Mammary epithelial cell (primary cell): ENCODE data around the gene PON1.

Experiments used
- EZH2 ChIP-seq: IDR thresholded peaks from 2 replicates; pipeline ENCODE4 v1.6.1; 2012; ENCODE audit warnings: low read length, inconsistent platforms, borderline replicate concordance
- TF ChIP-seq, protein P1 (sequence below), 2 donors: IDR thresholded peaks in 1 of 2; conservative IDR thresholded peaks in 1 of 2; 2 replicates each; pipeline ENCODE4 v1.5.1; 2011 to 2012; ENCODE audit warnings: inconsistent platforms in 2 of 2, low read length in 2 of 2, mild to moderate bottlenecking in 2 of 2, control low read depth in 1 of 2, low read depth in 1 of 2; ENCODE audit not compliant: insufficient read depth in 1 of 2; ENCODE audit errors: extremely low read depth in 1 of 2

DNA sequence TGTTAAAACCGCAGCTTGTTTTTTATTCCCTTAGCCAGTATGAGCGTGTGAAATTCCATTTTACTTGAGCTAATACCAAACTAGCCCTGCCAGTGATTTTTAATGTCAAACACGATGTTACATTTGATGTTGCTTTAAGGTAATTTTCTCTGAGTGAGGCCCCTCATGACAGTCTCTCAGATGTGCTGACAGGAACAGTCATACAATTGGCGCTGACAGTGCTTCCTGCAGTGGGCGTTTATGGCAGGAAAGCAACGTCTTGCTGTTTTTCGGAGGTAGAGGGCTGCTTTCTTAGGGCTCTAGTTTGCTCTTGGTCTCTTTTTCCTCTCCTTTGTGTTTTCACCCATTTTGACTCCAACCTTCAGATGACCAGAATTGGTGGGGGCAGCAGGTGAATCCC, 19.3 kb downstream of the PON1 start:
- TF ChIP-seq, protein P1, sequence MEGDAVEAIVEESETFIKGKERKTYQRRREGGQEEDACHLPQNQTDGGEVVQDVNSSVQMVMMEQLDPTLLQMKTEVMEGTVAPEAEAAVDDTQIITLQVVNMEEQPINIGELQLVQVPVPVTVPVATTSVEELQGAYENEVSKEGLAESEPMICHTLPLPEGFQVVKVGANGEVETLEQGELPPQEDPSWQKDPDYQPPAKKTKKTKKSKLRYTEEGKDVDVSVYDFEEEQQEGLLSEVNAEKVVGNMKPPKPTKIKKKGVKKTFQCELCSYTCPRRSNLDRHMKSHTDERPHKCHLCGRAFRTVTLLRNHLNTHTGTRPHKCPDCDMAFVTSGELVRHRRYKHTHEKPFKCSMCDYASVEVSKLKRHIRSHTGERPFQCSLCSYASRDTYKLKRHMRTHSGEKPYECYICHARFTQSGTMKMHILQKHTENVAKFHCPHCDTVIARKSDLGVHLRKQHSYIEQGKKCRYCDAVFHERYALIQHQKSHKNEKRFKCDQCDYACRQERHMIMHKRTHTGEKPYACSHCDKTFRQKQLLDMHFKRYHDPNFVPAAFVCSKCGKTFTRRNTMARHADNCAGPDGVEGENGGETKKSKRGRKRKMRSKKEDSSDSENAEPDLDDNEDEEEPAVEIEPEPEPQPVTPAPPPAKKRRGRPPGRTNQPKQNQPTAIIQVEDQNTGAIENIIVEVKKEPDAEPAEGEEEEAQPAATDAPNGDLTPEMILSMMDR (conservative IDR thresholded peaks at IDR 0.05 in 1 of 2, IDR thresholded peaks at IDR 0.05 in 1 of 2; ENCODE audit: extremely low read depth in 1 of 2, insufficient read depth in 1 of 2, low read depth in 1 of 2, low read length in 2 of 2) = no peak
- TF ChIP-seq EZH2 = no peak
